Fibroblast of lung (primary cell): ENCODE measurements around the gene KRT8. TPM values are rescaled to one million over a fixed set of nuclear protein-coding genes. Genes with fewer than 3 reads are reported as not detected.
A peak's percentile ranks its signal among the peaks of the same experiment; 100 is the strongest.

Experiments
- DNase-seq, 2 donors: peaks; one replicate each; pipeline versions ENCODE4 v3.0.0 to v3.0.0-alpha.2; 2010; ENCODE audit warnings: low read depth in 2 of 2
- H2AFZ ChIP-seq: 2 replicates; pipeline ENCODE4 v1.5.1; 2012; ENCODE audit warnings: low read length, control low read depth, inconsistent platforms
- H3K27ac ChIP-seq: 2 replicates; pipeline ENCODE4 v1.5.1; 2011; ENCODE audit warnings: low read length, control low read depth; ENCODE audit not compliant: insufficient read depth
- H3K27me3 ChIP-seq: 2 replicates; pipeline ENCODE4 v1.5.1; 2011; ENCODE audit warnings: mild to moderate bottlenecking, low read length; ENCODE audit not compliant: control insufficient read depth, insufficient read depth
- H3K36me3 ChIP-seq: 2 replicates; pipeline ENCODE4 v1.5.1; 2011; ENCODE audit warnings: low read length; ENCODE audit not compliant: control insufficient read depth, insufficient read depth
- H3K4me1 ChIP-seq: 2 replicates; pipeline ENCODE4 v1.5.1; 2011; ENCODE audit warnings: low read length; ENCODE audit not compliant: control insufficient read depth, insufficient read depth; ENCODE audit errors: extremely low read depth
- H3K4me2 ChIP-seq: 2 replicates; pipeline ENCODE4 v1.5.1; 2011; ENCODE audit warnings: low read length, control low read depth; ENCODE audit not compliant: insufficient read depth; ENCODE audit errors: extremely low read depth
- H3K4me3 ChIP-seq, 4 experiments: fragments of 200-600 bp in 1 of 4; sonication (generic) in 1 of 4; replicated peaks in 1 of 4; 2 replicates each; pipeline ENCODE4 v1.5.1; 2011 to 2016; ENCODE audit warnings: low read length in 4 of 4, low read depth in 3 of 4, mild to moderate bottlenecking in 3 of 4, control low read depth in 2 of 4, inconsistent platforms in 1 of 4, mixed read lengths in 1 of 4; ENCODE audit not compliant: insufficient read depth in 1 of 4; ENCODE audit errors: control extremely low read depth in 1 of 4
- H3K79me2 ChIP-seq: 2 replicates; pipeline ENCODE4 v1.5.1; 2012; ENCODE audit warnings: mild to moderate bottlenecking, low read length, inconsistent platforms; ENCODE audit not compliant: control insufficient read depth, insufficient read depth
- H3K9ac ChIP-seq: 2 replicates; pipeline ENCODE4 v1.5.1; 2011; ENCODE audit warnings: mild to moderate bottlenecking, low read length, control low read depth; ENCODE audit not compliant: insufficient read depth
- H3K9me3 ChIP-seq: 2 replicates; pipeline ENCODE4 v1.5.1; 2012; ENCODE audit warnings: low read depth, low read length; ENCODE audit not compliant: control insufficient read depth, insufficient read depth
- H4K20me1 ChIP-seq: 2 replicates; pipeline ENCODE4 v1.5.1; 2011; ENCODE audit warnings: low read length; ENCODE audit not compliant: control insufficient read depth, insufficient read depth; ENCODE audit errors: extremely low read depth
- CTCF ChIP-seq, 2 donors: IDR thresholded peaks in 1 of 2; conservative IDR thresholded peaks in 1 of 2; 1 replicate in 1 of 2; 2 replicates in 1 of 2; pipeline ENCODE4 v1.5.1; 2011 to 2012; ENCODE audit warnings: low read length in 2 of 2, control low read depth in 1 of 2, inconsistent platforms in 1 of 2, low read depth in 1 of 2, mild to moderate bottlenecking in 1 of 2
- EZH2 ChIP-seq: IDR thresholded peaks from 2 replicates; pipeline ENCODE4 v1.5.1; 2012; ENCODE audit warnings: low read length, control low read depth, mild to moderate bottlenecking; ENCODE audit errors: missing control alignments
- polyA plus RNA-seq, 2 donors: library from polyadenylated mRNA; depleted of rRNA in 1 of 2; stranded (reverse) in 1 of 2; unstranded in 1 of 2; fragments of >200 nt; gene quantifications; 2 replicates each; pipeline ENCODE4 v1.2.1, GENCODE V29; 2011 to 2012; ENCODE audit warnings: missing spikeins in 1 of 2
- total RNA-seq: library from RNA; depleted of rRNA; stranded (reverse); fragments of >200 nt; gene quantifications from 2 replicates; pipeline ENCODE4 v1.2.1, GENCODE V29; 2014

The KRT8 gene
- total and polyA plus RNA-seq, 2 donors (not counting 1 experiment from before 2014, with no cell fraction given), result 0.66 to 16.3 TPM

GRCh38 chr12:52909796-52910195 lies 4.9 kb upstream of the KRT8 start:
- Histone ChIP-seq H4K20me1 (no peaks in the 10 kb centered on the region), H3K4me1 (no peaks in the 10 kb centered on the region), H3K27me3 (no peaks in the 10 kb centered on the region), H3K27ac (no peak overlapping the region), H3K4me2 (no peak overlapping the region), H3K4me3 (no peak overlapping the region), H3K9me3 (no peaks in the 10 kb centered on the region), H2AFZ (no peak overlapping the region), H3K79me2 (no peaks in the 10 kb centered on the region), H3K36me3 (no peaks in the 10 kb centered on the region), H3K9ac (no peak overlapping the region)
- TF ChIP-seq EZH2 (no peak), CTCF (conservative IDR thresholded peaks at IDR 0.05 in 1 of 2, IDR thresholded peaks at IDR 0.05 in 1 of 2; ENCODE audit: low read depth in 1 of 2, low read length in 2 of 2) (no peak)
- DNase-seq, result no peak

GRCh38 chr12:52909331-52909730 lies 4.5 kb upstream of the KRT8 start:
- Histone ChIP-seq H3K9me3 (no peaks in the 10 kb centered on the region), H2AFZ (no peak overlapping the region), H3K4me1 (no peaks in the 10 kb centered on the region), H3K4me2 (no peak overlapping the region), H3K27ac (no peak overlapping the region), H3K27me3 (no peaks in the 10 kb centered on the region), H4K20me1 (no peaks in the 10 kb centered on the region), H3K36me3 (no peaks in the 10 kb centered on the region), H3K4me3 (no peak overlapping the region), H3K9ac (no peak overlapping the region), H3K79me2 (no peaks in the 10 kb centered on the region)
- TF ChIP-seq EZH2, result no peak
- no peak for TF ChIP-seq CTCF (conservative IDR thresholded peaks at IDR 0.05 in 1 of 2, IDR thresholded peaks at IDR 0.05 in 1 of 2; ENCODE audit: low read depth in 1 of 2, low read length in 2 of 2)
- DNase-seq, result no peak

GRCh38 chr12:52907092-52907810 lies 2.4 kb upstream of the KRT8 start:
- no peak overlapping the region for H3K27ac ChIP-seq
- H3K27me3 ChIP-seq, result no peaks in the 10 kb centered on the region
- no peaks in the 10 kb centered on the region for H3K4me1 ChIP-seq

More at GRCh38 chr12:52907092-52907810, 2.4 kb upstream of the KRT8 start:
- Histone ChIP-seq H3K9ac (no peak overlapping the region), H4K20me1 (no peaks in the 10 kb centered on the region), H2AFZ (no peak overlapping the region), H3K79me2 (no peaks in the 10 kb centered on the region), H3K4me2 (no peak overlapping the region), H3K4me3 (no peak overlapping the region), H3K36me3 (no peaks in the 10 kb centered on the region), H3K9me3 (no peaks in the 10 kb centered on the region)
- peak in 1 of 2 donors; percentile 63 for DNase-seq
- no peak for TF ChIP-seq EZH2
- TF ChIP-seq CTCF (conservative IDR thresholded peaks at IDR 0.05 in 1 of 2, IDR thresholded peaks at IDR 0.05 in 1 of 2; ENCODE audit: low read depth in 1 of 2, low read length in 2 of 2), result no peak
